Neural cell (in vitro differentiated cells): Measurements from ENCODE around the gene KIF16B.

Source experiments
- POLR2AphosphoS5 ChIP-seq: IDR thresholded peaks from 2 replicates; pipeline ENCODE4 v1.6.1; 2012
- TAF1 ChIP-seq: IDR thresholded peaks from 2 replicates; pipeline ENCODE4 v1.6.1; 2012; ENCODE audit warnings: low read depth
- TF ChIP-seq, protein P1 (sequence below): fragments of 450-650 bp; IDR thresholded peaks from 2 replicates; pipeline ENCODE4 v1.5.1; 2014; ENCODE audit warnings: antibody characterized with exemption, mild to moderate bottlenecking, moderate library complexity; ENCODE audit not compliant: poor library complexity, severe bottlenecking
- TF ChIP-seq, protein P2 (sequence below): IDR thresholded peaks from 2 replicates; pipeline ENCODE4 v1.6.1; 2012; ENCODE audit warnings: borderline replicate concordance

- TF ChIP-seq, protein P1, sequence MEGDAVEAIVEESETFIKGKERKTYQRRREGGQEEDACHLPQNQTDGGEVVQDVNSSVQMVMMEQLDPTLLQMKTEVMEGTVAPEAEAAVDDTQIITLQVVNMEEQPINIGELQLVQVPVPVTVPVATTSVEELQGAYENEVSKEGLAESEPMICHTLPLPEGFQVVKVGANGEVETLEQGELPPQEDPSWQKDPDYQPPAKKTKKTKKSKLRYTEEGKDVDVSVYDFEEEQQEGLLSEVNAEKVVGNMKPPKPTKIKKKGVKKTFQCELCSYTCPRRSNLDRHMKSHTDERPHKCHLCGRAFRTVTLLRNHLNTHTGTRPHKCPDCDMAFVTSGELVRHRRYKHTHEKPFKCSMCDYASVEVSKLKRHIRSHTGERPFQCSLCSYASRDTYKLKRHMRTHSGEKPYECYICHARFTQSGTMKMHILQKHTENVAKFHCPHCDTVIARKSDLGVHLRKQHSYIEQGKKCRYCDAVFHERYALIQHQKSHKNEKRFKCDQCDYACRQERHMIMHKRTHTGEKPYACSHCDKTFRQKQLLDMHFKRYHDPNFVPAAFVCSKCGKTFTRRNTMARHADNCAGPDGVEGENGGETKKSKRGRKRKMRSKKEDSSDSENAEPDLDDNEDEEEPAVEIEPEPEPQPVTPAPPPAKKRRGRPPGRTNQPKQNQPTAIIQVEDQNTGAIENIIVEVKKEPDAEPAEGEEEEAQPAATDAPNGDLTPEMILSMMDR, result no peak
- TF ChIP-seq POLR2AphosphoS5, result no peak
- no peak for TF ChIP-seq TAF1
- TF ChIP-seq, protein P2, sequence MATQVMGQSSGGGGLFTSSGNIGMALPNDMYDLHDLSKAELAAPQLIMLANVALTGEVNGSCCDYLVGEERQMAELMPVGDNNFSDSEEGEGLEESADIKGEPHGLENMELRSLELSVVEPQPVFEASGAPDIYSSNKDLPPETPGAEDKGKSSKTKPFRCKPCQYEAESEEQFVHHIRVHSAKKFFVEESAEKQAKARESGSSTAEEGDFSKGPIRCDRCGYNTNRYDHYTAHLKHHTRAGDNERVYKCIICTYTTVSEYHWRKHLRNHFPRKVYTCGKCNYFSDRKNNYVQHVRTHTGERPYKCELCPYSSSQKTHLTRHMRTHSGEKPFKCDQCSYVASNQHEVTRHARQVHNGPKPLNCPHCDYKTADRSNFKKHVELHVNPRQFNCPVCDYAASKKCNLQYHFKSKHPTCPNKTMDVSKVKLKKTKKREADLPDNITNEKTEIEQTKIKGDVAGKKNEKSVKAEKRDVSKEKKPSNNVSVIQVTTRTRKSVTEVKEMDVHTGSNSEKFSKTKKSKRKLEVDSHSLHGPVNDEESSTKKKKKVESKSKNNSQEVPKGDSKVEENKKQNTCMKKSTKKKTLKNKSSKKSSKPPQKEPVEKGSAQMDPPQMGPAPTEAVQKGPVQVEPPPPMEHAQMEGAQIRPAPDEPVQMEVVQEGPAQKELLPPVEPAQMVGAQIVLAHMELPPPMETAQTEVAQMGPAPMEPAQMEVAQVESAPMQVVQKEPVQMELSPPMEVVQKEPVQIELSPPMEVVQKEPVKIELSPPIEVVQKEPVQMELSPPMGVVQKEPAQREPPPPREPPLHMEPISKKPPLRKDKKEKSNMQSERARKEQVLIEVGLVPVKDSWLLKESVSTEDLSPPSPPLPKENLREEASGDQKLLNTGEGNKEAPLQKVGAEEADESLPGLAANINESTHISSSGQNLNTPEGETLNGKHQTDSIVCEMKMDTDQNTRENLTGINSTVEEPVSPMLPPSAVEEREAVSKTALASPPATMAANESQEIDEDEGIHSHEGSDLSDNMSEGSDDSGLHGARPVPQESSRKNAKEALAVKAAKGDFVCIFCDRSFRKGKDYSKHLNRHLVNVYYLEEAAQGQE, result no peak
Observed at GRCh38 chr20:16613954-16614353, 40.7 kb upstream of the KIF16B start.
